ENCODE measurements around the gene NLGN1. TPM values are rescaled to one million over a fixed set of nuclear protein-coding genes. Genes with fewer than 3 reads are reported as not detected.

The NLGN1 gene
- total and polyA plus RNA-seq, 2 of the 8 experiments (the other 6 are each of a cell fraction or from before 2014, with no cell fraction given), result 7.8 to 14.8 TPM

GRCh38 chr3:173404156-173404555 is 6.6 kb downstream of the NLGN1 start:
- Histone ChIP-seq H3K79me2 (ENCODE audit: control insufficient read depth in 1 of 2, insufficient read depth in 2 of 2, low read length in 2 of 2) (peaks cover 0 to 3% of the 10 kb centered on the region in 2 experiments; a peak in 1 of 4 replicates), H3K56ac (replicated peaks; ENCODE audit: insufficient read length, low read depth, low read length) (no peak overlapping the region), H3K23me2 (ENCODE audit: low read depth, low read length) (no peaks in the 10 kb centered on the region), H4K5ac (ENCODE audit: insufficient read length, low read depth, low read length) (no peak overlapping the region), H2BK12ac (ENCODE audit: low read depth, low read length) (no peak overlapping the region), H3K4me2 (ENCODE audit: insufficient read depth in 1 of 2, low read depth in 2 of 2, low read length in 2 of 2) (no peak overlapping the region), H3K14ac (ENCODE audit: insufficient read length) (no peak overlapping the region), H3K18ac (ENCODE audit: extremely low read depth, low read length) (no peak overlapping the region), H3K4me3 (ENCODE audit: extremely low read depth in 1 of 4, insufficient read depth in 2 of 4, low read depth in 3 of 4, low read length in 4 of 4) (no peak overlapping the region), H3K27me3 (replicated peaks in 1 of 4; ENCODE audit: control insufficient read depth in 3 of 4, extremely low read depth in 1 of 4, insufficient read depth in 3 of 4, low read length in 3 of 4) (no peaks in the 10 kb centered on the region), H3K36me3 (ENCODE audit: control insufficient read depth in 2 of 4, insufficient read depth in 4 of 4, low read length in 3 of 4) (no peaks in the 10 kb centered on the region), H3K9me3 (ENCODE audit: insufficient read depth in 2 of 2, low read depth in 1 of 2, low read length in 1 of 2) (no peaks in the 10 kb centered on the region), H2BK15ac (ENCODE audit: low read length) (no peak overlapping the region), H4K91ac (replicated peaks; ENCODE audit: insufficient read length, low read length) (no peak overlapping the region), H2BK20ac (ENCODE audit: low read length) (no peak overlapping the region), H2BK5ac (ENCODE audit: low read depth, low read length) (no peak overlapping the region), H2BK120ac (replicated peaks; ENCODE audit: low read depth, low read length) (no peak overlapping the region), H4K8ac (ENCODE audit: extremely low read depth, insufficient read depth, low read length) (no peak overlapping the region), H3K4ac (replicated peaks; ENCODE audit: insufficient read length, low read depth, low read length) (no peak overlapping the region), H4K20me1 (replicated peaks in 1 of 2; ENCODE audit: control insufficient read depth in 1 of 2, insufficient read depth in 2 of 2, low read length in 2 of 2) (no peaks in the 10 kb centered on the region), H2AK5ac (ENCODE audit: low read depth, low read length) (no peak overlapping the region), H3K27ac (ENCODE audit: low read depth, low read length) (no peak overlapping the region), H3K23ac (ENCODE audit: insufficient read length) (no peak overlapping the region), H3K4me1 (replicated peaks in 1 of 4; ENCODE audit: control insufficient read depth in 3 of 4, insufficient read depth in 4 of 4, low read length in 3 of 4) (no peaks in the 10 kb centered on the region; a peak in 1 of 7 replicates), H2AFZ (ENCODE audit: low read length) (no peak overlapping the region), H3K79me1 (ENCODE audit: low read depth, low read length) (no peaks in the 10 kb centered on the region), H3K9ac (replicated peaks in 1 of 4; ENCODE audit: extremely low read depth in 1 of 4, low read depth in 3 of 4, low read length in 3 of 4) (no peak overlapping the region)
- no peak for FAIRE-seq
- TF ChIP-seq POLR2A (IDR thresholded peaks at IDR 0.05; ENCODE audit: control extremely low read depth in 1 of 2, low read depth in 2 of 2, low read length in 2 of 2), result no peak
- no peak for TF ChIP-seq CTBP2 (IDR thresholded peaks at IDR 0.05; ENCODE audit: borderline replicate concordance, insufficient read depth, insufficient read length, low read length)
- no peak for TF ChIP-seq SIN3A (conservative IDR thresholded peaks at IDR 0.05 in 1 of 2, IDR thresholded peaks at IDR 0.05 in 1 of 2; ENCODE audit: low read depth in 1 of 2, low read length in 2 of 2)
- no peak for TF ChIP-seq NANOG (IDR thresholded peaks at IDR 0.05; ENCODE audit: insufficient read depth, low read depth, low read length, poor library complexity, severe bottlenecking)
- TF ChIP-seq HDAC2 (IDR thresholded peaks at IDR 0.05; ENCODE audit: borderline replicate concordance in 1 of 2, low read depth in 2 of 2, low read length in 2 of 2), result no peak
- no peak for TF ChIP-seq E2F6 (IDR thresholded peaks at IDR 0.05)
- WGBS, 2 experiments (ENCODE audit: extremely low coverage in 1 of 2, insufficient coverage in 1 of 2, insufficient read length in 1 of 2, insufficient replicate concordance in 2 of 2, low coverage in 1 of 2, low lambda C conversion rate in 2 of 2, missing lambda C conversion rate in 1 of 2), result 100% methylated on average over 1 of the region's 1 CpG; no CpG with 5 or more reads in 1 of the 2 experiments
- CTCF ChIA-PET (ENCODE audit: partially characterized antibody), result no interaction called here
- POLR2A ChIA-PET (ENCODE audit: partially characterized antibody), result no interaction called here
- no peak for DNase-seq (ENCODE audit: low read depth in 1 of 2, low spot score in 2 of 2)
